Osteocyte (in vitro differentiated cells): ENCODE data around the gene AMZ1. TPM values are rescaled to one million over a fixed set of nuclear protein-coding genes. Genes with fewer than 3 reads are reported as not detected.
"Not testable (repeated sequence)": the region's sequence is repeated elsewhere in the genome, so short reads cannot be mapped to it uniquely, and the experiment has no call there.

Source experiments
- DNase-seq: peaks from one replicate; pipeline ENCODE4 v3.0.0; 2021; ENCODE audit warnings: mixed read lengths; ENCODE audit not compliant: unreplicated experiment; ENCODE audit errors: extremely low spot score
- H3K27ac Mint-ChIP-seq: one replicate; pipeline ENCODE4 v1.8.0; 2021; ENCODE audit warnings: mild to moderate bottlenecking, mixed read lengths; ENCODE audit not compliant: unreplicated experiment
- H3K27me3 Mint-ChIP-seq: one replicate; pipeline ENCODE4 v1.8.0; 2021; ENCODE audit warnings: mixed read lengths; ENCODE audit not compliant: unreplicated experiment
- H3K36me3 Mint-ChIP-seq: one replicate; pipeline ENCODE4 v1.8.0; 2021; ENCODE audit warnings: mixed read lengths; ENCODE audit not compliant: unreplicated experiment
- H3K4me1 Mint-ChIP-seq: one replicate; pipeline ENCODE4 v1.8.0; 2021; ENCODE audit warnings: mixed read lengths; ENCODE audit not compliant: unreplicated experiment
- H3K4me3 Mint-ChIP-seq: one replicate; pipeline ENCODE4 v1.8.0; 2021; ENCODE audit warnings: mild to moderate bottlenecking, moderate library complexity, mixed read lengths; ENCODE audit not compliant: unreplicated experiment
- H3K9me3 Mint-ChIP-seq: one replicate; pipeline ENCODE4 v1.8.0; 2021; ENCODE audit warnings: mixed read lengths; ENCODE audit not compliant: unreplicated experiment
- CTCF ChIP-seq: fragments of 200-600 bp; sonication (generic); IDR thresholded peaks from 2 replicates; pipeline ENCODE4 v1.5.0; 2021; ENCODE audit warnings: antibody characterized with exemption, mild to moderate bottlenecking, moderate library complexity
- total RNA-seq: library from RNA; stranded (reverse); gene quantifications from 2 replicates; pipeline ENCODE4 v1.2.1, GENCODE V29; 2021

Gene AMZ1
- total RNA-seq, 1 donor from 2014 or later, result 5.8 TPM

- Mint-ChIP-seq H3K36me3 (peaks cover 28% of the 10 kb centered on the region), H3K27ac (no peak overlapping the region), H3K27me3 (no peaks in the 10 kb centered on the region), H3K9me3 (no peaks in the 10 kb centered on the region), H3K4me3 (no peak overlapping the region), H3K4me1 (peaks cover 1% of the 10 kb centered on the region)
- DNase-seq, result no peak
- TF ChIP-seq CTCF, result no peak
These were observed 34.6 kb downstream of the AMZ1 start for GRCh38 chr7:2722591-2722990.

- H3K4me1 Mint-ChIP-seq, result peaks cover 7% of the 10 kb centered on the region
- no peak overlapping the region for H3K4me3 Mint-ChIP-seq
- H3K36me3 Mint-ChIP-seq, result peaks cover 26% of the 10 kb centered on the region
- H3K27me3 Mint-ChIP-seq, result no peaks in the 10 kb centered on the region
- DNase-seq, result no peak
- no peak overlapping the region for H3K27ac Mint-ChIP-seq
- H3K9me3 Mint-ChIP-seq, result no peaks in the 10 kb centered on the region
- no peak for TF ChIP-seq CTCF
These were observed 35.3 kb downstream of the AMZ1 start for GRCh38 chr7:2723138-2723850.

- Mint-ChIP-seq H3K4me1 (peaks cover 13% of the 10 kb centered on the region), H3K36me3 (peaks cover 26% of the 10 kb centered on the region)
- not testable (repeated sequence) for H3K27me3 Mint-ChIP-seq, DNase-seq, H3K27ac Mint-ChIP-seq, H3K9me3 Mint-ChIP-seq, H3K4me3 Mint-ChIP-seq
These were observed 36.0 kb downstream of the AMZ1 start for GRCh38 chr7:2724036-2724435.

GRCh38 chr7:2724453-2725177, 36.6 kb downstream of the AMZ1 start:
- H3K27ac Mint-ChIP-seq, result no peak overlapping the region
- no peaks in the 10 kb centered on the region for H3K9me3 Mint-ChIP-seq
- H3K36me3 Mint-ChIP-seq, result peaks cover 29% of the 10 kb centered on the region
- no peaks in the 10 kb centered on the region for H3K27me3 Mint-ChIP-seq
- DNase-seq, result no peak
- no peak for TF ChIP-seq CTCF
- H3K4me3 Mint-ChIP-seq, result no peak overlapping the region
- H3K4me1 Mint-ChIP-seq, result peaks cover 13% of the 10 kb centered on the region

- TF ChIP-seq CTCF, result no peak
- Mint-ChIP-seq H3K4me3 (no peak overlapping the region), H3K9me3 (no peaks in the 10 kb centered on the region), H3K4me1 (peaks cover 13% of the 10 kb centered on the region), H3K36me3 (peaks cover 30% of the 10 kb centered on the region), H3K27me3 (no peaks in the 10 kb centered on the region), H3K27ac (no peak overlapping the region)
- DNase-seq, result no peak
These were observed 37.4 kb downstream of the AMZ1 start for GRCh38 chr7:2725178-2726105.
